NCI-H1694 (cell line): ENCODE measurements around the gene CEACAM19.
"Not testable (repeated sequence)": the region's sequence is repeated elsewhere in the genome, so short reads cannot be mapped to it uniquely, and the experiment has no call there.

Experiments used
- DNase-seq: peaks from one replicate; lab custom pipeline; 2025; lab: John Stamatoyannopoulos, UW

CEACAM19 gene, protein sequence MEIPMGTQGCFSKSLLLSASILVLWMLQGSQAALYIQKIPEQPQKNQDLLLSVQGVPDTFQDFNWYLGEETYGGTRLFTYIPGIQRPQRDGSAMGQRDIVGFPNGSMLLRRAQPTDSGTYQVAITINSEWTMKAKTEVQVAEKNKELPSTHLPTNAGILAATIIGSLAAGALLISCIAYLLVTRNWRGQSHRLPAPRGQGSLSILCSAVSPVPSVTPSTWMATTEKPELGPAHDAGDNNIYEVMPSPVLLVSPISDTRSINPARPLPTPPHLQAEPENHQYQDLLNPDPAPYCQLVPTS

DNA sequence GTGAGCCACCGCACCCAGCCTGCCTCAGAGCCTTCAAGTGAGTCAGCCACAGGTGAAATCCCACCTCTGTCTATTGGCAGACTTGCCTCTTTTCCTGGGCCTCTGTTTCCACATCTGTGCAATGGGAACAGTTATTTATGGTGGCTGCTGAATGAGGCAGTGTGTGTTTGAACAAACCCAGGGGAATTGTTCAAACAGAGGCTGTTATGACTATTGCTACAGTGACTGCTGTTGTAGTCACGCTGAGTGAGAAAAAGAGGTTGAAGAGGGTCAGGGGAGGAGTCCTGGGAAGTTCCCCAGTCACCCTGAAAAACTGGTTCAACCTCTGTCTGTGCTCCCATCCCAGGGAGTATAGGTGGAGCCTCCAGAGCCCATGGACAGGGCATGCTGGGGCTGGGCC is at the start of gene CEACAM19:
CEACAM19 (plus strand) TSS at position 83 of the 400 bp plus-strand sequence. CDS start 450 bp downstream, outside the sequence.
- DNase-seq = no peak

DNA sequence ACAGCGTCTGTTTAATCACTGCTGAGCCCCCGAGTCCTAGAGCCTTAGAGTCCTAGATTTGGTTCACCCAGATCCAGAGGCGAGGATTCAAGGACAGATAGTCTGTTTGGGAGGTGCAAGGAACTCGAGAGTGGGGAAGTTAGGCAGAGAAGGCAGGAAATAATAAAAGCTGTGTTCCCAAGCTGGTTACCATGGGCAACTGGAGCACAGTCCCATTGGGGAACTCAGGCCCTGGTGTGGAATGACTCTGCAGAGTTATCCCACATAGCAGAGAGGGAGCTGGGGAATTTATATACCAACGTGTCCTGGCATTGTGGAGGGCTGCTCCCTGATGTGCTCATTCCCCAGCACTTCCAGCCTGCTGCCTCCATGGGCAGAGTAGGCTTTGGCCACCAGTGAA is 48.2 kb upstream of the CEACAM19 start:
- DNase-seq = no peak

DNA sequence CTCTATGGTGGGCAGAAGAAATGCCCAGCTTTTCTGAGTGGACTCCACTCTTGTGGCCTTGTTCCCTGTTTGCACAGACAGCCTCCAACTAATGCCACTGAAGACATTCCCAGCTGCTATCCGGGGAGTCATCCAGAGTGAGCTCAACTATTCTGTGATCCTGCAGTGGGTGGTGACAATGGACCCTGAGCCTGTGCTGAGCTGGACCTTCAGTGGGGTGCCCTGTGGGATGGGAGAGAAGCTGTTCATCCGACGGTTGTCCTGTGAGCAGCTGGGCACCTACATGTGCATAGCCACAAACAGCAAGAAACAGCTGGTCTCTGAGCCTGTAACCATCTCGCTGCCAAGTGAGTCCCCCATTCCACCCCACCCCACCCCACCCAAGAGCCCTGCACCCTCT is 47.7 kb upstream of the CEACAM19 start:
- no peak for DNase-seq

DNA sequence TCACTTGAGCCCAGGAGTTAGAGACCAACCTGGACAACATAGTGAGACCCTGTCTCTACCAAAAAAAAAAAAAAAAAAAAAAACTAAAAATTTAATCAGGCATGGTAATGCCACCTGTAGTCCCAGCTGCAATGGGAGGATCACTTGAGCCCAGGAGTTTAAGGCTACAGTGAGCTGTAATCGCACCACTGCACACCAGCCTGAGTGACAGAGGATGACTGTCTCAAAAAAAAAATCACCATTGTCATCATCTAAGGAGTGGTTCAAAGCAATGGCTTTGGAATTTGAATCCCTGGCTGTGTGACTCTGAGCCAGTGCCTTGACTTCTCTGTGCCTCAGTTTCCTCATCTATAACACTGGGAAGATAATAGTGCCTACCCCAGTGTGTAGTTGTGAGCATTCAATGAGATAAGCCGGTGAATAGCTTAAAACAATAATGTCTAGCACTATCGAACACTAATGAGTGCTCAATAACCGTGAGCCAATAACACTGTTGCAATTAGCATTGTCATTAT is 46.4 kb upstream of the CEACAM19 start:
- no peak for DNase-seq

DNA sequence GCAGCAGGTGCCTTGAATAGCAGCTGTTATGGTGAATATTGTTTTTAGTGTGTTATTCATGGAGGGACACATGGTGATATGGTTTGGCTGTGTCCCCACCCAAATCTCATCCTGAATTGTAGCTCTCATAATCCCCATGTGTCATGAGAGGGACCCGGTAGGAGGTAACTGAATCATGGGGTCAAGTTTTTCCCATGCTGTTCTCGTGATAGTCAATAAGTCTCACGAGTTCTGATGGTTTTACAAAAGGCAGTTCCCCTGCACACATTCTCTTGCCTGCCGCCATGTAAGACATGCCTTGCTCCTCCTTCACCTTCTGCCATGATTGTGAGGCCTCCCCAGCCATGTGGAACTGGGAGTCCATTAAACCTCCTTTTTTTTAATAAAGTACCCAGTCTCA is 45.6 kb upstream of the CEACAM19 start:
- not testable (repeated sequence) for DNase-seq

DNA sequence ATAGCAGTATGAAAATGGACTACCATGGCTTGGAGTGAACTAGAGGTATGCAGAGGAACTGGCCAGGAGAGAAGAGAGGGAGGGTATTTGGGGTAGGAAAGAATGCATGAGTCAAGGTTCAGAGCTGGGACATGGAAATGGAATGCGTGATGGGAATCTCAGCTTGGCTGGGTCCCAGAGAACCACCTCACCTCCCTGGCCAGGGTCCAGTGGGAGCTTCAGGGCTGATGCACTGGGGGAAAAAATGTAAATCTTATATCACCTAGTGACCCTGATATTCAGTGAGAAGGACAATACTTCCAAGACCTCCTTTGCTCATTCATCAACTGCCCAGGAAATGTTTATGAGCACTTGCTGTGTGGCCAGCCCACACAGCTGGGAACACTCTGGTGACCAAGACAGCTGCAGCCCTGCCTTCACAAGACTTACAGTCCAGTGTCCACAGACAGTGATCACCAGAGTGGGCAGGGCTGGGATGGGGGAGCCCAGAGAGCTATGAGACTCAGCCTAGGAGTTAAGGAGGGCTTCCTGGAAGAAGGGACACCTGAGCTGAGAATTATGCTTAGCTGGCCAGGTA is 45.1 kb upstream of the CEACAM19 start:
- DNase-seq = no peak

DNA sequence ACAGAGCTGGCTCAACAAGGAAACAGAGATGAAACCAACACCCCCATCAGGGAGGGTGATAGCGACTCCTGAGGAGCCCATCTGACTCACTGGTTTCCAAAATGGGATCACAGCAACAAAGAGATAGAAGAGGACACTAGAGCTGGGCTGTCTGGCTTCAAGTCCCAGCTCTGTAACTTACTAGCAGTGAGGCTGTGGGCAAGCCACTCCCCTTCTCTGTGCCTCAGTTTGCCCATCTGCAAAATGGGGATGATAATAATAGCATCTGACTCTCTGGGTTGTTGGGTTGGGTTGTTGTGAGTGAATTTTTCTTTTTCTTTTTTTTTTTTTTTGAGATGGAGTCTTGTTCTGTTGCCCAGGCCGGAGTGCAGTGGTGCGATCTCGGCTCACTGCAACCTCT is 43.7 kb upstream of the CEACAM19 start:
- DNase-seq = no peak

DNA sequence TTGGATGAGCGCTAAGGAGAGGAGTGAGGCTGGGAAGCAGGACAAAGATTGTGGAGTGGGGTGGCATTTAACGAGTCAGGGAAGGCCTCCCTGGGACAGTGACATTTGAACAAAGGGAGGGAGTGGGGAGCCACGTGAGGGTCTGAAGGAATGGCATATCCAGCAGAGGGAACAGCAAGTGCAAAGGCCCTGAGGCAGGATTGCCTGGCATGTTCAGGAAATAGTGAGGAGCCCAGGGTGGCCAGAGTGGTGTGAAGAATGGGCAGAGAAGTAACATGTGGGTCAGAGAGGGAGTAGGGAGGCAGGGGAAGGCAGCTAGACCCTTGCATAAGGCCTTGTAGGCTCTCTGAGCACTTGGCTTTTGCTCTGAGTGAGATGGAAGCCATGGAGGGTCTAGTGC is 42.5 kb upstream of the CEACAM19 start:
- DNase-seq = no peak

DNA sequence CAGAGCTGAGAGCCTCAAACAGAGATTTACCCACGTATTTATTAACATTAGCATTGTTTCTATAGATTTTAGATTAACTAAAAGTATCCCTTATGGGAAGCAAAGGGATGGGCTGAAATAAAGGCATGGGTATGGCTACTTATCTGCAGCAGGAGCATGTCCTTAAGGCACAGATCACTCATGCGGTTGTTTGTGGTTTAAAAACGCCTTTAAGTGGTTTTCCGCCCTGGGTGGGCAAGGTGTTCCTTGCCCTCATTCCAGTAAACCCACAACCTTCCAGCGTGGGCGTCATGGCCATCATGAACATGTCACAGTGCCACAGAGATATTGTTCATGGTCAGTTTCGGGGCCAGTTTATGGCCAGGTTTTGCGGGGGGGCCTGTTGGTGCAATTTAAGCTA is 39.7 kb upstream of the CEACAM19 start:
- not testable (repeated sequence) for DNase-seq

DNA sequence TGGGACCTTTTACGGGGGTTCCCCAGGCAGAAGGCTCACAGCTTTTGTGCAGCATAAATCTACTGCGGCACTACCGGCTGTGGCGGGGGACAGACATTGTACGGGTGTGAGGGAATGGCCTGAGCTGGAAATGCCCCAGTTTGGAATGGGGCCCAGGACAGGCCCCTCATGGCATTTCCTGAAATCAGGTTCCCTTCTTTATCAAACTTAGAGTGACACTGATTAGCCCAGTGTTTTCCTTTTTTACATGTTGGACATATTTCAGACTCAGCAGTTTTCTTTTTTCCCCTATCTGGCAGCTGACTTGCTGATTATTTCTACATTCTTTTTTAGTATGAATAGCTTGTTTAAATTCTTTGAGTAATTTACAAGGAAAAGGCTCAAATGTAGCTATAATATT is 37.2 kb upstream of the CEACAM19 start:
- DNase-seq = not testable (repeated sequence)

DNA sequence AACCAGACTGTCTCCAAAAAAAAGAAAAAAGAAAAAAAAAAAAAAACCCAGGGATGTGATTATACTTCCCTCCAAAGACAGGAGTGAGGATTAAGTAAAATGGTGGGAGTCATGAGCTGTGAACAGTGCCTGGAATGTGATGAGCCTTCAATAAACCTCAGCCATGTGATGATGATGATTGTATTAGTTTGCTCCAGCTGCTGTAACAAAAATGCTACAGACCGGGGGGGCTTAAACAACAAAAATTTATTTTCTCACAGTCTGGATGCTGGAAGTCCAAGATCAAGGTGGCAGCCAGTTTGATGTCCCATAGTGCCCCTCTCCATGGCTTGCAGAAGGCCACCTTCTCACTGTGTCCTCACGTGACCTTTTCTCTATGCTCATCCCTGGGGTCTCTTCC is 36.5 kb upstream of the CEACAM19 start:
- DNase-seq = no peak

DNA sequence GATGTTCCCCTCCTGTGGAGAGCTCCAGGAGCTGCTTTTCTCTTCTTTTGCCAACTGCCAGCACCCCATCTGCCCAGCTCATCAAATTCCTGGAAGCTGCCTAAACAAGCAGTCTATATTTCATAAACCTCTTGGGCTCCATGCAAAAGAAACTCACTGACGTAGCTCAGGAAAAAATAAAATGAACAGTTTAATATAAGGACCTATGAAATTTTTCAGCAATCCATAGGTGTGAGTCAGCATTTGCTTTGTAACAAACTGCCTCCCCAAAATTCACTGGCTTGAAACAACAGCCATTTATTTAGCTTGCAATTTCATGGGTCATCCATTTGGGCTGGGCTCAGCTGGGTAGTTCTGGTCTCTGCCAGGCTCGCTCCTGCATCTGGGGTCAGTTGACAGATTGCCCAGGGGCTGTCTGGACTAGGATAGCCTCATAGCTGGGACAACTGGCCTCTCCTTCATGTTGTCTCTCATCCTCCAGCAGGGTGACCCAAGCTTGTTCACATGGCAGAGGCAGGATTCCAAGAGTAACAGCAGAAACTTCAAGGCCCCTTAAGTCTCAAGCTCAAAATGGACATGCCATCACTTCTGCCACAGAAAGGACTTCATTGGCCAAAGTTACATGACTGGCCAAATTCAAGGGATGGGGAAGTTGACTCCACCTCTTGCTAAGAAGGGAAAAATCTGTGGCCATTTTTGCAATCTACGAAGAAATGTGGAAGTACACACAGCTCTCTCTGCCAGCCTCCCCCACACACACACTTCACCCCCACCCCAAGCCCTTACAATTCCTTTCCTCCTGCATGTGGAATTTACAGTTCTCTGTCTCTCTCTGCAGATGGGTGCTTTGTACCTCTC is 35.5 kb upstream of the CEACAM19 start:
- DNase-seq = no peak

DNA sequence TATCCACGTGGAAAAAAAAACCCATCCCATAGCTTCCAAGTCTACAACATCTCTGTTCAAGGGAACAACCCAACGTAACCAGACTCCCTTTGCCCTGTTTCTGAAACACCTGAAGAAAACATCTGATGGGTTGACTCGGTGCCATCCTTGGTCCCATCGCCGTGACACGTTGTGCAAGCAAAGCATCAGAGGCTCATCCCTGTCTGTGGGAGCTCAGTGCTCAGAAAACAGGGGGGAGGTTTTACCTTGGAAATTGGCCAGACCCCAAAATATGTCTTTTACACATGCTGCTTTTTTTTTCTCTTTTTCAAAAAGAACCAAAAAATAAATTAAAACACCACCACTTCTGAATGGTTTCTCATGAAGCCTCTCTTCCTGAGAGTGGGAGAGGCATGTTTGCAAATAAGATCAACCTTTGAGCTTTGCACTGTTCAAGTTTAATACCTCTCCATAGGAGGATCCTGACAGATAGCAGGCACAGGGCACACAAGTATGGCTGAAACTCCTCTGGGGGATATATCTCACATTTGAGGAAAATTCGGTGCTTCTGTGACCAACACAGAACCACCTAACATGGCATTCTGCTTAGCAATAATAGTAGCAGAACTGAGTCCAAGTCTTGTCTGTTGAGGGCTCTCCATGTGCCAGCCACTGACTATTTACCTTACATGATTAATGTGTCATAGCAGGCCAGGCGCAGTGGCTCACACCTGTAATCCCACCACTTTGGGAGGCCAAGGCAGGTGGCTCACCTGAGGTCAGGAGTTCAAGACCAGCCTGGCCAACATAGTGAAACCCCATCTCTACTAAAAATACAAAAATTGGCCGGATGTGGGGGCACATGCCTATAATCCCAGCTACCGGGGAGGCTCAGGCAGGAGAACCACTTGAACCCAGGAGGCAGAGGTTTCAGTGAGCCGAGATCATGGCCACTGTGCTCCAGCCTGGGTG is 34.6 kb upstream of the CEACAM19 start:
- DNase-seq = no peak

DNA sequence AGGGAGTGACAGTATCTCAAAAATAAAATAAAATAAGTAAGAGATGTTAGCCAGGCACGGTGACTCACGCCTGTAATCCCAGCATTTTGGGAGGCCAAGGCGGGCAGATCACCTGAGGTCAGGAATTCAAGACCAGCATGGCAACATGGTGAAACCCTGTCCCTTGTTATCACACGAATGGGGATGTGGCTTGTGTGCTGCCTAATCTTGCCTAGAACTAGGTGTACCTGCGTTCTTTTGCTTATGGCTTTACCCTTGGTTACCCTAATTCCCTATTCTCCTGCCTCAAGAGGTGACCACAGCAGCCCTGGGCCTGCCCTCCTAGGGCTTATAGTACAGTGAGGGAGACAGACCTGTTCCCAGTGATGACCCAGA is 33.9 kb upstream of the CEACAM19 start:
- no peak for DNase-seq

DNA sequence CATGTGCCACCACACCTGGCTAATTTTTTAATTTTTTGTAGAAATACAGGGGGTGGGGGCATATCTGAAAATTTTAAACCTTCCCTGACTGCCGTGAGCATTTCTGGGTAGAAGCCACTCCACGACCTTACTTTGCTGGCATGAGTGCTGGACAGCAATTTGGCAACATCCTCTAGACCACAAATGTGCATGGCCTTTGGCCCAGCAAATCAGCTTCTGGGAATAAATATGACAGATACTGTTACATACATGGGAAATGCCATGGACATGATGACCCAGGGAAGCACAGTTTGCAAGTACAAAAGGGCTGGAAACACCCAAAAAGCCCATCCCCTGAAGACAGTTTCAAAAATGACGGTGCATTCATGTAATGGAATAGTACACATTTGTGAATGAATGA is 30.8 kb upstream of the CEACAM19 start:
- DNase-seq = no peak

DNA sequence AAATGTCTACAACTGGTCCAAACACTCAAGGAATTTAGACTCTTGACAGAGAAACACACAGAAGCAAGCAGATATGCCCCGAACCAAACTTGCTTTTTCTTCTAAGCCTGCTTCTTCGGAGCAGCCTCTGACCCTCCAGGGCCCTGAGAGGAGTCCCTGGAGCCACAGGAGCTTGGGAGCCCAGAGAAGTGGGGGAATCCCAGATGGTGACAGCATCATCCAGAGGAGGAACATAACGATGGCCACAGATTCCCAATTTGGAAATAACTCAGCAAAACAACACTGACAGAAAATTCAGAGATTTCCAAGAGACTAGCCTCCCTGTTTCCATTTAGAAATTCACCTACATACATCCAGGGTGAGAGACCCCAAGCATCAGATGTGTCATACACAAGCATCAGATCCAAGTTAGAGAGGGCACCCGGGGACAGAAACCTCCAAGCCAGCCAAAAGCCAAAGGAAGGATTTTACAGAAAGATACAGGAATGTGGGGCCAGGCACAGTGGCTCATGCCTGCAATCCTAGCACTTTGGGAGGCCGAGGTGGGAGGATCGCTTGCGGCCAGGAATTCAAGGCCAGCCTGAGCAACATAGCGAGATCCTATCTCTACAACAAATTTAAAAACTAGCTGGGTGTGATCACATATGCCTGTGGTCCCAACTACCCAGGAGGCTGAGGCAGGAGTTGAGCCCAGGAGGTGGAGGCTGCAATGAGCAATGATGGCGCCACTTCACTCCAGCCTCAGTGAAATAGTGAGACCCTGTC is 29.6 kb upstream of the CEACAM19 start:
- no peak for DNase-seq

DNA sequence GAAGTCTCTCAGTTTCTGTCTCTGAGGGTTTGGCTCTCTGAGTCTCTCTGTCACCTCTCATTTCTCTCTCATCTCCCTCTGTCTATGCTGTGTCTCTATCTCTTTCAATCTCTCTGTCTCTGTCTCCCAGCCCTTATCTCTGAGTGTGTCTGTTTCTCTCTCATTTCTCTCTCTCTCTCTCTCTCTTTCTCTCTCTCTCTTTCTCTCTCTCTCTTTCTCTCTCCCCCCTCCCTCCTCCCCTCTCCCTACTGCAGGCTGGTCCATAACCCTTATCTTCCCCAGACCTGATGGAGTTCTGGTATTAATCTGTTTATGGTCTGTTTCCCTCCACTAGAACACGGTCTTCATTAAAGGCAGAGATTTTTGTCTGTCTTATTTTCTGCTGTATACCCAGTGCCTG is 28.9 kb upstream of the CEACAM19 start:
- DNase-seq = no peak

DNA sequence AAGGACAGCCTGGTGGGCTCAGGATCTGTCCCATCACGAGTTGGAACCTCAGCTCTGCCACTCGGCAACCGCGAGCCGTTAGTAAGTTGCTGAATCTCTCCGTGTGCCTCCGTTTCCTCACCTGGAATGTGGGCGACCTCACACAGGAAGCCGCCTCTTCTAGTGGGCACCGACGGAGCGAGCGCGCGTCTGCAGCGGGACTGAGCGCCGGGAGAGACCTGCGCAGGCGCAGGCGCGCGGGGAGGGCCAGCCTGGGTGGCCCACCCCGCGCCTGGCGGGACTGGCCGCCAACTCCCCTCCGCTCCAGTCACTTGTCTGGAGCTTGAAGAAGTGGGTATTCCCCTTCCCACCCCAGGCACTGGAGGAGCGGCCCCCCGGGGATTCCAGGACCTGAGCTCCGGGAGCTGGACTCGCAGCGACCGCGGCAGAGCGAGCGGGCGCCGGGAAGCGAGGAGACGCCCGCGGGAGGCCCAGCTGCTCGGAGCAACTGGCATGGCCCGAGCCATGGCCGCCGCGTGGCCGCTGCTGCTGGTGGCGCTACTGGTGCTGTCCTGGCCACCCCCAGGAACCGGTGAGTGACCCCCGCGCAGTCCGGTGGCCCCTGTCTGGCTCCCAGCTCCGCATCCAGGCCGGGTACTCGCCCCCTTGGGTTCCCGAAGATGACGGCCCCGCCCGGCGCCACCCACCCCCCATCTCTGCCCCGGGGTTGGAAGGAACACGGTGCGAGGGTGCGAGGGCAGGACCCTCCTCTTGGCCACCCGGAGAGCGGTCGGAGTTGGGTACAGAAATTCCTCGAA is 27.5 kb upstream of the CEACAM19 start, which contains the start of gene PVR:
PVR (plus strand) TSS at position 306 of the 797 bp plus-strand sequence; CDS start at position 493, 187 bp downstream.
- peak; percentile 30 for DNase-seq

DNA sequence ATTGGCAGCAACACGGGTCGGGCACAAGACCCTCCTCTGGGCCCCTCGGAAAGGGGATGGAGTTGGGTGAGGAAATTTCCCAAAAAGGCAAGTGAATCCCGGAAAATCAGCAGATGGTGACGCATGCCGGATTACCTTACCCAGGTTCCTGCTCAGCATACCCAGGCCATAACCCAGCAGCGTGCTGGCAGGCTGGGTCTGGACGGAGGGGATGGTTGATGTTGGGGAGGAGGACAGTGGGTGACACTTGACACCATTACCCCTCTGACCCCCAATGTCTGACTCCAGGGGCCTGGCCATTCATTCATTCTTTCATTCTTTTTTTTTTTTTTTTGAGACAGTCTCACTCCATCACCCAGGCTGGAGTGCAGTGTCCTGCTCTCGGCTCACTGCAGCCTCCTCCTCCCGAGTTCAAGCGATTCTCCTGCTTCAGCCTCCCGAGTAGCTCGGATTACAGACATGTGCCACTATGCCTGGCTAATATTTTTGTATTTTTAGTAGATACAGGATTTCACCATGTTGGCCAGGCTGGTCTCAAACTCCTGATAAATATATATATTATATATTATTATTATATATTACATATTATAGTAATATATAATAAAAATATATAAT is 26.8 kb upstream of the CEACAM19 start:
- DNase-seq = peak; percentile 24
